Astrocyte (in vitro differentiated cells and primary cell): ENCODE measurements around the gene SEC62.

ENCODE experiments used
- CTCF ChIP-seq: IDR thresholded peaks from 2 replicates; pipeline ENCODE4 v1.5.1; 2011; ENCODE audit warnings: low read depth, mild to moderate bottlenecking, inconsistent platforms, low read length, moderate library complexity; ENCODE audit not compliant: insufficient read depth
- EZH2 ChIP-seq: IDR thresholded peaks from 2 replicates; pipeline ENCODE4 v1.6.1; 2012; ENCODE audit warnings: mild to moderate bottlenecking, low read length, inconsistent platforms; ENCODE audit not compliant: insufficient read depth

GRCh38 chr3:169954142-169954756, 12.4 kb upstream of the SEC62 start:
- TF ChIP-seq CTCF (no peak), EZH2 (no peak)
